ENCODE data around the gene DNAJB6.

Gene DNAJB6

GRCh38 chr7:157464111-157464970, 127.5 kb downstream of the DNAJB6 start:
- H3K4me3 ChIP-seq (ENCODE audit: low read length), result no peak overlapping the region
- TF ChIP-seq ZNF274 (IDR thresholded peaks at IDR 0.05; ENCODE audit: low read depth, low read length), result no peak

- H3K4me3 ChIP-seq (ENCODE audit: low read length), result no peak overlapping the region
- no peak for TF ChIP-seq ZNF274 (IDR thresholded peaks at IDR 0.05; ENCODE audit: low read depth, low read length)
These were observed 128.4 kb downstream of the DNAJB6 start for GRCh38 chr7:157464971-157465886.

DNA sequence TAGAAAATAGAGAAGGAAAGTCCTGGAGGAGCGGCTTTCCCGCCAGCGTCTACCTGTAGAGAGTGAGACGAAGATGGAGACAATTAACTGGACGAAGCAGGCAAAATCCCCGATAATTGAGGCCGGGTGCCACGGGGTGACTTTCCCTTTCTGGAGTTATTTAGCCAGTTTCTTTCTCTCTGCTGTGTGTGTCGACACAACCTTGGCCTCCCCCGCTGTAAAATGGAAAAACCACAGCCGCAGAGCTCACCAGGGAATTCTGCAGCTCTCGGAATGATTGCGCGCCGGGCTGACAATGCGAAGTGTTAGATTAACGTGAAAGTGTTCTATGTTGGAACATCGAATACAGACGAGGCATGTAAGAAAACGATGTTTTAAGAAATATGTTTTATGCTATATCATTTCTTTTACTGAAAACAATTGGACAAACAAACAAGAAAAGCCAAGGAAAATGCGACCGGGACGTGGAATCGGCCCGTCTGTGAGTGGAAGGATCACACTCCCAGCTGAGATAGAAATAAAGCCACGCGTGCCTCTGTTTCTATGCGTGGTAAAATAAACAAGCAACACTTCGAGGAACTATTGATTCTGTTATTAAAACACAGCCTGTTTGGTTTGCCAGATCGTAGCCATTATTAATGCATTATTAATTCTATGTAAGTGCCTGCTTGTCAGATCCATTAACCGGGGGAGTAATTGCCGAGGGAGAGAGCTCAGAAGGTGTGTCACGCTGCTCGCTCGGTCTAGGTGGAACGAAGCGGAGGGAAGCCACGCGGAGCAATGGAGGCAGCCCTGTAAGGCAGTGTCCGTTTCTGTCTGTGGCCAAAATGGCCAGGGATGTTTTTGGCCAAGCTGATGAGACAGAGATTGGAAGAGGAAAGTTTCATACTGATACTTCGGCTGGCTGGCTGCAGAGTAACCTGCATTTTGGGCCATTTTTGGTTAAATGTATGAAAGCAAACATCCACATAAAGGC, 129.4 kb downstream of the DNAJB6 start:
- H3K4me3 ChIP-seq (ENCODE audit: low read length), result no peak overlapping the region
- TF ChIP-seq ZNF274 (IDR thresholded peaks at IDR 0.05; ENCODE audit: low read depth, low read length), result no peak

DNA sequence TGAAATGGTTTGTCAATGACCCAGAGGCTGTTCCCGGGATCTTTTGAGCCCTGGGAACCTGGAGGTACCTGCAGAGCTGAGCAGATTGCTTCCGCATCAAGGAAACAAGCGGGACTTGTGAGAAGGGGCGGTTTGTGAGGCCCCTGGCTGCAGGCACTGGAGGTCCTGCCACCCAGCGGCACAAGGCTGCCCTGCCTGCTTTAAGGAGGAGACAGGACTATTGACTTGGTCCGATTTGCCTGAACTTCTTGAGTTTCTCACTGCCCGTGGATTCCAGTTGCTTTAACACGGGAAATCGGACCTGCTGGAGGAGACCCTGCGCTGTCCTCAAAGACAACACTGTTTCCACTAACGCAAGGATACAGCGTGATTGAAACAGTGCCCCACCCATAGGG, 130.1 kb downstream of the DNAJB6 start:
- TF ChIP-seq ZNF274 (IDR thresholded peaks at IDR 0.05; ENCODE audit: low read depth, low read length), result no peak
- no peak overlapping the region for H3K4me3 ChIP-seq (ENCODE audit: low read length)
